Right lobe of liver (tissue), 6 donors: ENCODE data around the gene SEPTIN5. TPM values are rescaled to one million over a fixed set of nuclear protein-coding genes. Genes with fewer than 3 reads are reported as not detected.

Experiments used
- ATAC-seq, 4 donors: fragments of 200-7000 bp; cut with Tn5 transposase; one replicate each; pipeline ENCODE4 v1.9.1; 2020; ENCODE audit warnings: mild to moderate bottlenecking in 4 of 4, moderate library complexity in 4 of 4
- DNase-seq, 3 donors: peaks; one replicate each; pipeline ENCODE4 v3.0.0-alpha.2; 2020
- H3K27ac ChIP-seq, 3 donors: fragments of 200-600 bp; one replicate each; pipeline ENCODE4 v1.8.0; 2022
- H3K27me3 ChIP-seq, 2 donors: fragments of 200-600 bp; one replicate each; pipeline ENCODE4 v1.8.0; 2022
- H3K36me3 ChIP-seq, 4 donors: fragments of 200-600 bp; sonication (generic) in 1 of 4; one replicate each; pipeline versions ENCODE4 v1.5.1 to v1.8.0; 2017 to 2022; ENCODE audit warnings: control low read depth in 1 of 4
- H3K4me1 ChIP-seq, 4 donors: fragments of 200-600 bp; sonication (generic) in 1 of 4; one replicate each; pipeline versions ENCODE4 v1.5.1 to v1.8.0; 2017 to 2022; ENCODE audit warnings: control low read depth in 1 of 4
- H3K4me3 ChIP-seq, 3 donors: fragments of 200-600 bp; one replicate each; pipeline ENCODE4 v1.8.0; 2022
- H3K9me3 ChIP-seq, 4 donors: fragments of 200-600 bp; sonication (generic) in 1 of 4; one replicate each; pipeline versions ENCODE4 v1.5.1 to v1.8.0; 2017 to 2022; ENCODE audit warnings: control low read depth in 1 of 4
- CTCF ChIP-seq, 4 donors: fragments of 200-600 bp in 3 of 4; fragments of 450-650 bp in 1 of 4; IDR thresholded peaks; one replicate each; pipeline versions ENCODE4 v1.5.1 to v1.8.0; 2016 to 2022; ENCODE audit warnings: antibody characterized with exemption in 4 of 4, mild to moderate bottlenecking in 2 of 4
- POLR2A ChIP-seq: fragments of 450-650 bp; IDR thresholded peaks from one replicate; pipeline ENCODE4 v1.6.1; 2017; ENCODE audit warnings: antibody characterized with exemption, mild to moderate bottlenecking
- WGBS: methylation state at CpG from one replicate; pipeline ENCODE4 v1.1.6; 2018; ENCODE audit warnings: low coverage, low lambda C conversion rate; ENCODE audit not compliant: insufficient coverage; ENCODE audit errors: missing lambda C conversion rate; 5-methylcytosine and 5-hydroxymethylcytosine counted together
- intact Hi-C, 2 donors: fragments of 100-400 bp; cut with DNase I; formaldehyde crosslinking; loops; one replicate each; pipeline versions ENCODE4 v1.11.2 to v1.14.1; 2022
- total RNA-seq, 6 experiments: library from RNA; depleted of rRNA in 2 of 6; stranded (reverse); fragments of >200 nt in 2 of 6; fragmentation: NEBNext Ultra II Directional in 3 of 6; extraction: Animal tissue kit (Norgen Biotek cat#: 25700) in 3 of 6; gene quantifications; one replicate each; pipeline versions ENCODE4 v1.1.0 to v1.2.4, GENCODE V29; 2016 to 2023
- donor health status: DM: no; HTN: yes; CAD: no.
- donor health status: DM: no; HTN: no; CAD: no.
- donor health status: DM: no; HTN: no; CAD: no.
- donor health status: DM: no; HTN: yes; CAD: no.
- donor health status: DM: no; HTN: yes; CAD: no.

Gene SEPTIN5
- total RNA-seq, 6 experiments from 2014 or later, result 1.3 to 3.7 (median 2.1) TPM

GRCh38 chr22:19666673-19667593 lies 47.4 kb upstream of the SEPTIN5 start:
- Histone ChIP-seq H3K4me1 (no peaks in the 10 kb centered on the region), H3K27ac (no peak overlapping the region), H3K4me3 (no peak overlapping the region), H3K9me3 (no peaks in the 10 kb centered on the region), H3K36me3 (no peaks in the 10 kb centered on the region), H3K27me3 (no peaks in the 10 kb centered on the region)
- ATAC-seq, result no peak
- 35% methylated on average over 13 of the region's 21 CpGs for WGBS
- intact Hi-C loops, result no loop called here
- TF ChIP-seq CTCF (IDR thresholded peaks at IDR 0.05) (no peak), POLR2A (no peak)
- no peak for DNase-seq

- H3K4me1 ChIP-seq, result no peaks in the 10 kb centered on the region
- H3K36me3 ChIP-seq, result no peaks in the 10 kb centered on the region
- WGBS, result 67% methylated on average over 7 of the region's 19 CpGs
- no peaks in the 10 kb centered on the region for H3K27me3 ChIP-seq
- no peak for DNase-seq
- TF ChIP-seq CTCF (IDR thresholded peaks at IDR 0.05), result no peak
- no peaks in the 10 kb centered on the region for H3K9me3 ChIP-seq
- intact Hi-C loops, result no loop called here
- H3K4me3 ChIP-seq, result no peak overlapping the region
- ATAC-seq, result no peak
- H3K27ac ChIP-seq, result no peak overlapping the region
These were observed 46.2 kb upstream of the SEPTIN5 start for GRCh38 chr22:19667872-19668740.

GRCh38 chr22:19668748-19669147 lies 45.6 kb upstream of the SEPTIN5 start:
- ATAC-seq, result no peak
- Histone ChIP-seq H3K4me1 (no peaks in the 10 kb centered on the region), H3K36me3 (no peaks in the 10 kb centered on the region), H3K4me3 (no peak overlapping the region), H3K27ac (no peak overlapping the region), H3K27me3 (no peaks in the 10 kb centered on the region), H3K9me3 (no peaks in the 10 kb centered on the region)
- intact Hi-C loops, result no loop called here
- WGBS, result 75% methylated on average over 7 of the region's 10 CpGs
- no peak for TF ChIP-seq POLR2A
- no peak for DNase-seq

GRCh38 chr22:19669570-19669969 lies 44.7 kb upstream of the SEPTIN5 start:
- no peak for DNase-seq

More at GRCh38 chr22:19669570-19669969, 44.7 kb upstream of the SEPTIN5 start:
- Histone ChIP-seq H3K4me1 (no peaks in the 10 kb centered on the region), H3K27me3 (no peaks in the 10 kb centered on the region), H3K4me3 (no peak overlapping the region), H3K9me3 (no peaks in the 10 kb centered on the region), H3K27ac (no peak overlapping the region), H3K36me3 (no peaks in the 10 kb centered on the region)
- intact Hi-C loops, result no loop called here
- no peak for ATAC-seq
- TF ChIP-seq POLR2A (no peak), CTCF (IDR thresholded peaks at IDR 0.05) (no peak)
- WGBS, result 30% methylated on average over 3 of the region's 4 CpGs
